ENCODE measurements around the gene CRYGC. TPM values are rescaled to one million over a fixed set of nuclear protein-coding genes. Genes with fewer than 3 reads are reported as not detected.

The CRYGC gene
- total RNA-seq, 1 experiment from 2014 or later = not detected

- ChIA-PET POLR2A (ENCODE audit: unreplicated experiment) (no interaction called here), CTCF (interaction anchor here (0.5 to 2.0 kb wide), 6 partner anchors 43 to 79 kb away, joined by 3 to 11 read pairs (median 4); partner anchors contain the start of gene IDH1)
- Histone ChIP-seq H2AFZ (no peak overlapping the region), H3K4me3 (no peak overlapping the region), H3K27ac (no peak overlapping the region), H4K20me1 (ENCODE audit: insufficient read depth) (no peaks in the 10 kb centered on the region), H3K9me2 (ENCODE audit: insufficient read depth) (no peaks in the 10 kb centered on the region), H3K27me3 (ENCODE audit: insufficient read depth, low read depth) (no peaks in the 10 kb centered on the region), H3K4me1 (replicated peaks; ENCODE audit: insufficient read depth) (peaks cover 17% of the 10 kb centered on the region), H3K4me2 (peak overlapping the region; percentile 31; the same call in 1 of the 2 replicates), H3K36me3 (ENCODE audit: low read depth) (no peaks in the 10 kb centered on the region), H3K9me3 (ENCODE audit: insufficient read depth, low read depth) (no peaks in the 10 kb centered on the region), H3F3A (ENCODE audit: insufficient read depth, low read depth) (0 out of 2 replicates have a peak, but pooled peaks cover 6% of the 10 kb centered on the region), H3K79me2 (ENCODE audit: low read depth) (no peaks in the 10 kb centered on the region)
- intact Hi-C loops (cut with micrococcal nuclease; ENCODE audit: unreplicated experiment) = loop anchor here (1.0 to 2.0 kb wide), 2 partner anchors 72 to 80 kb away; partner anchors contain the start of gene IDH1
- TF ChIP-seq EZH2 (IDR thresholded peaks at IDR 0.05; ENCODE audit: low read depth) = no peak
- peak; percentile 72 for TF ChIP-seq CTCF (conservative IDR thresholded peaks at IDR 0.05)
- no TSS peak for BruUV-seq (replicated peaks)
- DNase-seq = peak; percentile 56 to 66
Observed at GRCh38 chr2:208175069-208175839, 45.6 kb upstream of the CRYGC start.

DNA sequence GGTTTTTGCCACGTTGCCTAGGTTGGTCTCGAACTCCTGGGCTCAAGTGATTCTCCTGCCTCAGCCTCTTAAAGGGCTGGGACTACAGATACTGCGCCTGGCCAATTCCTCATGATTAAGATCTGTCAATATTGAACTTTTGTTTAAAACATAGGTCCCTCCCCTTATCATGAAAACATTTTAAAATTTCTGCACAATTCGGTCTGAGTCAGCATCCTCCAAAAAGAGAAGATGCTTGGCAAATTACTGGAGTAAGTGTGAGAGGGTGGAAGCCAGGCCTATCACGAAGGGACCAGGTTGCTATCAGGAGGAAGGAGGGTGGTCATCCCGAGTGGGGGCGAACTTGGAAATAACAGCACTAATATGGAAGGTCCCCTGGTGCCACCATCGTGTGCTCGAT is 44.5 kb upstream of the CRYGC start:
- Histone ChIP-seq H3K4me1 (replicated peaks; ENCODE audit: insufficient read depth) (peaks cover 8% of the 10 kb centered on the region), H3K27ac (no peak overlapping the region), H2AFZ (no peak overlapping the region), H3K27me3 (ENCODE audit: insufficient read depth, low read depth) (no peaks in the 10 kb centered on the region), H3K4me3 (no peak overlapping the region), H3F3A (ENCODE audit: insufficient read depth, low read depth) (0 out of 2 replicates have a peak, but pooled peaks cover 6% of the 10 kb centered on the region), H4K20me1 (ENCODE audit: insufficient read depth) (no peaks in the 10 kb centered on the region), H3K36me3 (ENCODE audit: low read depth) (no peaks in the 10 kb centered on the region), H3K9me2 (ENCODE audit: insufficient read depth) (no peaks in the 10 kb centered on the region), H3K9me3 (ENCODE audit: insufficient read depth, low read depth) (no peaks in the 10 kb centered on the region), H3K4me2 (no peak overlapping the region), H3K79me2 (ENCODE audit: low read depth) (no peaks in the 10 kb centered on the region)
- DNase-seq = no peak
- POLR2A ChIA-PET (ENCODE audit: unreplicated experiment) = no interaction called here
- BruUV-seq (replicated peaks) = no TSS peak
- TF ChIP-seq EZH2 (IDR thresholded peaks at IDR 0.05; ENCODE audit: low read depth) (no peak), CTCF (conservative IDR thresholded peaks at IDR 0.05) (no peak)
- intact Hi-C loops (cut with micrococcal nuclease; ENCODE audit: unreplicated experiment) = loop anchor here (2.0 kb wide), 1 partner anchor 71 kb away; no protein-coding TSS in a partner anchor
- CTCF ChIA-PET = interaction anchor here (1.1 to 2.0 kb wide), 2 partner anchors 43 to 80 kb away, joined by 4 to 11 read pairs; partner anchors contain the start of gene IDH1

GRCh38 chr2:208172125-208172524 is 42.5 kb upstream of the CRYGC start:
- no peak overlapping the region for H3K4me2 ChIP-seq
- no peak overlapping the region for H3K4me3 ChIP-seq
- H3K36me3 ChIP-seq (ENCODE audit: low read depth) = no peaks in the 10 kb centered on the region
- POLR2A ChIA-PET (ENCODE audit: unreplicated experiment) = no interaction called here
- BruUV-seq (replicated peaks) = no TSS peak
- no peaks in the 10 kb centered on the region for H3K27me3 ChIP-seq (ENCODE audit: insufficient read depth, low read depth)
- no peak overlapping the region for H3K27ac ChIP-seq
- no peaks in the 10 kb centered on the region for H3K9me3 ChIP-seq (ENCODE audit: insufficient read depth, low read depth)
- intact Hi-C loops (cut with micrococcal nuclease; ENCODE audit: unreplicated experiment) = no loop called here
- H3F3A ChIP-seq (ENCODE audit: insufficient read depth, low read depth) = 0 out of 2 replicates have a peak, but pooled peaks cover 3% of the 10 kb centered on the region
- no peaks in the 10 kb centered on the region for H3K9me2 ChIP-seq (ENCODE audit: insufficient read depth)
- no peak overlapping the region for H2AFZ ChIP-seq
- DNase-seq = no peak
- H3K4me1 ChIP-seq (replicated peaks; ENCODE audit: insufficient read depth) = peaks cover 4% of the 10 kb centered on the region
- H4K20me1 ChIP-seq (ENCODE audit: insufficient read depth) = no peaks in the 10 kb centered on the region
- CTCF ChIA-PET = no interaction called here
- TF ChIP-seq EZH2 (IDR thresholded peaks at IDR 0.05; ENCODE audit: low read depth) (no peak), CTCF (conservative IDR thresholded peaks at IDR 0.05) (no peak)
- H3K79me2 ChIP-seq (ENCODE audit: low read depth) = no peaks in the 10 kb centered on the region

Data from PC-9 (cell line).